B cell (primary cell): ENCODE data around the gene HELB.

Experiments
- CTCF ChIP-seq: fragments of 200-600 bp; IDR thresholded peaks from one replicate; pipeline ENCODE4 v1.8.0; 2022; ENCODE audit warnings: antibody characterized with exemption, mild to moderate bottlenecking
- EZH2 ChIP-seq: IDR thresholded peaks from 2 replicates; pipeline ENCODE4 v1.6.1; 2012; ENCODE audit warnings: borderline replicate concordance, low read depth, mild to moderate bottlenecking, moderate library complexity, low read length; ENCODE audit not compliant: insufficient read depth, poor library complexity, severe bottlenecking

- TF ChIP-seq CTCF (no peak), EZH2 (no peak)
These were observed 52.0 kb downstream of the HELB start for GRCh38 chr12:66354291-66354690.
